Measurements from ENCODE around the gene ASF1A.

ASF1A gene

DNA sequence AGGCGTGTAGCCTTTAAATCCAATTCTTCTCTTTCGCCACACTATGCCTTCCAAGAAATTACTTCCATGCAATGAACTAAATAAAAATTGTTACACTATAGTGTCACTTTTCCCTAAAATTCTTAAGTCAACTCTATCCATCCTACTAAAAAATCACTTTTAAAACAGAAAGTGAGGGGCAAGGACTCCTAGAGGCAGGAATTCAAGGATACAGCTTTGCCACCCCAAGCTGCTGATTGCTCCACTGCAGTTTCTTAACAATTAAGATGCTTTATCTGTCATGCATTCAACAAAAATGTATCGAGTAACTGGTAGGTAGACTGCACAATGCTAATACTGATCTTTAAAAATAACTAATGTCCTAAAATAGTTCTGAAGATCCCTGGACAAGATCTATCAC lies 36.7 kb downstream of the ASF1A start:
- H3K27ac ChIP-seq = no peak overlapping the region
- TF ChIP-seq CTCF (IDR thresholded peaks at IDR 0.05) = no peak
- no peak for TF ChIP-seq ZFX (IDR thresholded peaks at IDR 0.05; ENCODE audit: borderline replicate concordance)

GRCh38 chr6:118931436-118931835 lies 37.5 kb downstream of the ASF1A start:
- H3K27ac ChIP-seq = no peak overlapping the region
- TF ChIP-seq ZFX (IDR thresholded peaks at IDR 0.05; ENCODE audit: borderline replicate concordance) (no peak), CTCF (IDR thresholded peaks at IDR 0.05) (no peak)

DNA sequence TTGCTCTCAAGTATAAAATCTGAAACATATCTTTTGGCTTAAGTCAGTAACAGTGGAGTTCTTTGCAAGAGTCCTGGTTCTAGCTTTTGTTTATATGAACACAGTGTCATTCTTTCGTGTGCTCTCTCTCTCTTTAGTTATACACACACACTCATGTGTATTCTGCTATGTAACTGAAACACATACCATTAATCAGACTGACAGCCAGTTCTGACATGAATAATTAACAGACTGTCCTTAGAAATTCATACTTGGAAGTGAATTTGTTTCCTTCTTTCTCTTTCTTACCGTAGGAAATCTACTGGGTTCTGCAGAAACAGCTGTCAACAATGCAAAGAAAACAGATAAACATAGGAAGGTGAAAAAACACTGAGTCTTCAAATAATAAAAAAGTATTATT lies 38.5 kb downstream of the ASF1A start:
- TF ChIP-seq CTCF (IDR thresholded peaks at IDR 0.05) (no peak), ZFX (IDR thresholded peaks at IDR 0.05; ENCODE audit: borderline replicate concordance) (no peak)
- no peak overlapping the region for H3K27ac ChIP-seq

- peak overlapping the region; percentile 96 for H3K27ac ChIP-seq
- no peak for TF ChIP-seq ZFX (IDR thresholded peaks at IDR 0.05; ENCODE audit: borderline replicate concordance)
- TF ChIP-seq CTCF (IDR thresholded peaks at IDR 0.05) = no peak
Observed at GRCh38 chr6:118933855-118934460, 40.0 kb downstream of the ASF1A start.

- TF ChIP-seq ZFX (IDR thresholded peaks at IDR 0.05; ENCODE audit: borderline replicate concordance) (no peak), CTCF (IDR thresholded peaks at IDR 0.05) (no peak)
- H3K27ac ChIP-seq = peak within 1 kb of the TSS; percentile 96
Observed at GRCh38 chr6:118934461-118935330, 40.7 kb downstream of the ASF1A start, which contains the start of gene MCM9. MCM9 (minus strand) TSS chr6:118935159; CDS start chr6:118931723, 3,436 bp downstream.

- no peak for TF ChIP-seq CTCF (IDR thresholded peaks at IDR 0.05)
- no peak for TF ChIP-seq ZFX (IDR thresholded peaks at IDR 0.05; ENCODE audit: borderline replicate concordance)
- peak overlapping the region; percentile 96 for H3K27ac ChIP-seq
Observed at GRCh38 chr6:118935331-118935668, 41.3 kb downstream of the ASF1A start.

Data from 22Rv1 (cell line).